Activated naive CD8-positive, alpha-beta T cell treated with anti-CD3 and anti-CD28 coated beads, Interleukin-2, amount 10 ng/mL, durations not matched to agents 7 days and 5 days (primary cell): ENCODE data around the gene FBXO42. TPM values are rescaled to one million over a fixed set of nuclear protein-coding genes. Genes with fewer than 3 reads are reported as not detected.

ENCODE experiments used
- ATAC-seq: fragments of 150-1000 bp; cut with Tn5 transposase; one replicate; pipeline ENCODE4 v1.10.0; 2021; ENCODE audit warnings: low read depth, moderate library complexity
- POLR2A ChIA-PET: fragments of 350-600 bp; sonication (Branson Sonifier 250); formaldehyde crosslinking; loops from one replicate; lab custom pipeline; 2021; ENCODE audit warnings: antibody characterized with exemption; lab: Charles Lee
- DNase-seq: peaks from one replicate; pipeline ENCODE4 v3.0.0; 2021
- H3K27ac Mint-ChIP-seq: one replicate; pipeline ENCODE4 v1.8.0; 2022; ENCODE audit warnings: mild to moderate bottlenecking, mixed read lengths
- H3K27me3 Mint-ChIP-seq: one replicate; pipeline ENCODE4 v1.8.0; 2022; ENCODE audit warnings: mild to moderate bottlenecking, moderate library complexity, mixed read lengths
- H3K36me3 Mint-ChIP-seq: one replicate; pipeline ENCODE4 v1.8.0; 2021; ENCODE audit warnings: mild to moderate bottlenecking, mixed read lengths
- H3K4me1 Mint-ChIP-seq: one replicate; pipeline ENCODE4 v1.8.0; 2021; ENCODE audit warnings: mixed read lengths
- H3K4me3 Mint-ChIP-seq: one replicate; pipeline ENCODE4 v1.8.0; 2022; ENCODE audit warnings: mild to moderate bottlenecking, moderate library complexity, mixed read lengths
- H3K9me3 Mint-ChIP-seq: one replicate; pipeline ENCODE4 v1.8.0; 2021; ENCODE audit warnings: mixed read lengths
- total RNA-seq, 2 experiments: library from RNA; stranded (reverse); gene quantifications; one replicate each; pipeline ENCODE4 v1.2.3, GENCODE V29; 2021

FBXO42 gene
- total RNA-seq, result 10 to 100 TPM; 22.3 to 25.1 TPM

DNA sequence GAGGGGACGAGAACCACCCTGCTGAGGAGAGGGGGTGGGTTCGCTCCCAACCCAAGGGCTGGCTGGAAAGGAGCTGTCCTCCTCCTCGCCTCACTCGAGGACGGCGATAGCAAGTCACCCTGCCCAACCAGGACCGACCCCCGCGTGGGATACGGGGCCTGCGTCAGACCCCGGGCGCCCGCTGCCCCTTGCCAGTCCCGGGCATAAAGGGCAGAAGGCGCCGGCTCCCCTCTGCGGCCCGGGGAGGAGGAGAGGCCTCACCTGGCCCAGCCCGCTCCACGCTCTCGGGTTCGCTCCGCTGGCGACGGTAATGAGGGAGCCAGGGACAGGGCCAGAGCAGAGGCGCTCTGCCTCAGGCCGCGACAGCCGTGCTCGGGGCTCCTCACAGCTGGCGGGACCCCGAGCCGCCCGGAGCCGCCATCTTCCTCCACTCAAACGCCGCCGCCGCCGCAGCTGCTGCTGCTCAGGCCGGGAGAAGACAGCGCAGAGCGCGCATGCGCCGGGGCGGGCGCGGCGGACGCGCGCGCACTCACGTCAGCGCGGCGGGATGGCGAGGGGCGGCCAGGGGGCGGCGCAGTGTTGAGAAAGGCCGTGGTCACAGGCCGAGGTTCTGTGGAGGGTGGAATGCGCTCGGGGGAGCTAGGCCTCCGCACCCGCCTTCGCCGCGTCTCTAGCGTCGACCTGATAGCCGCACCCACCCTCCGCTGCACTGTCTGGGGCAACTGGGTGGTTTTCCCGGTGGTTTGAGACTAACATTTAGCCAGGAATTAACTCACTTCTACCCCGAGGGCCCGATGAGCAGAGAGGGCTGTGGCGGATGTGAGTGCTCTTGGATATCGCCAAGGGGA lies at the start of gene FBXO42:
Gene FBXO42, minus strand, starts transcription at position 487 of the 848 bp plus-strand sequence. CDS start 37,062 bp downstream, outside the sequence.
- no peaks in the 10 kb centered on the region for H3K27me3 Mint-ChIP-seq
- DNase-seq (peak; percentile 98), ATAC-seq (peak; percentile 96)
- peaks cover 5% of the 10 kb centered on the region for H3K36me3 Mint-ChIP-seq
- H3K4me1 Mint-ChIP-seq, result peaks cover 26% of the 10 kb centered on the region
- peak within 1 kb of the TSS; percentile 94 for H3K27ac Mint-ChIP-seq
- peak within 1 kb of the TSS; percentile 98 for H3K4me3 Mint-ChIP-seq
- no peaks in the 10 kb centered on the region for H3K9me3 Mint-ChIP-seq
- POLR2A ChIA-PET, result interaction anchor here (0.6 to 2.6 kb wide), 12 partner anchors 10 to 553 kb away, joined by 3 to 27 read pairs (median 4); partner anchors contain the start of genes NECAP2 and SZRD1

DNA sequence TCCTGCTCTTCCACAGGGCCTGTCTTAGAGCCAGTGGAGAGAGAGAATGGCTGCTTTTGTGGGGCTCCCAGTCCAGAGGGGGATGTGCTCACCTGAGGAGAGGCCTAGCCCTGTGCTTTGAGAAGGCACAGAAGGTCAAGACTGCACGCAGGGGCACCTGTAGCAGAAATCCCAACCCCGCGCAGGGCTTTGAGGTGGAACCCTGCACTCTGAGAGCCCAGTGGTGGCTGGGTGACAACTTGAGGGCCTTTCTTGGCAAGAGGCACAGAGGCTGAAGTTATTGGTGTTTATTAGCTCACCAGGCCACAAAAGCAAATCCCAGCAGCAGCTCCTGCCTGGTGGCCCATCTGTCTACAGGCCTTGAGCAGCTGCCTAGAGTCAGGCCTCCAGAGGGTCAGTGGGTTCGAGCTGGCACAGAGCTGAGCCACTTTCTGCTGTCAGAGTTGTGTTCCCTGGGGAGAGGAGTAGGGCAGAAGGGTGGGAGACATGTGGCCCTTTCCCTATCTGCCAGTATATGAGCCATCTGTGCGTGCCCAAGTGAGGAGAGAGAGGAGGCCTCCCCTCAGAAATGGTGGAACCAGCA lies 46.2 kb upstream of the FBXO42 start:
- no peak for DNase-seq
- POLR2A ChIA-PET, result no interaction called here
- Mint-ChIP-seq H3K36me3 (peaks cover 13% of the 10 kb centered on the region), H3K27me3 (no peaks in the 10 kb centered on the region), H3K4me3 (no peak overlapping the region), H3K9me3 (no peaks in the 10 kb centered on the region), H3K4me1 (peaks cover 10% of the 10 kb centered on the region), H3K27ac (no peak overlapping the region)
- no peak for ATAC-seq

DNA sequence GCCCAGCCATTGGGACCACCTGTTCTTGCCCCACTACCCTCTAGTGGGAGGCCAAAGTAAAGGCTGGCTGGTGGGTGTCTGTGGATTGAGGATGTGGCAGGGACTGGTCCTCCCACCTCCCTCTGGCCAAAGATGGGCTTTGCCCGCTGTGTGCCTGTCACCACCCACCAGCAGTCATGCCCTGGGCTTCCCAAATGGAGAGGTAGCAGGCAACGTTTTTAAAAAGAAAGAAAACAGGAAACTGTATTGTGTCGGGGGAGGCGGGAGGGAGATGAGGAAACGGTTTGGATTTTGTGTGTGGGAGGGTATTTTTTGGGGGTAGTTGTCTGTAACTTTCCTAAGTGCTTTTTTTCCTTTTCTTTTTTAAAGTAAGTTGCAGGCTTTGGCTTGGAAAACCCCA lies 44.8 kb upstream of the FBXO42 start:
- no peak overlapping the region for H3K27ac Mint-ChIP-seq

DNA sequence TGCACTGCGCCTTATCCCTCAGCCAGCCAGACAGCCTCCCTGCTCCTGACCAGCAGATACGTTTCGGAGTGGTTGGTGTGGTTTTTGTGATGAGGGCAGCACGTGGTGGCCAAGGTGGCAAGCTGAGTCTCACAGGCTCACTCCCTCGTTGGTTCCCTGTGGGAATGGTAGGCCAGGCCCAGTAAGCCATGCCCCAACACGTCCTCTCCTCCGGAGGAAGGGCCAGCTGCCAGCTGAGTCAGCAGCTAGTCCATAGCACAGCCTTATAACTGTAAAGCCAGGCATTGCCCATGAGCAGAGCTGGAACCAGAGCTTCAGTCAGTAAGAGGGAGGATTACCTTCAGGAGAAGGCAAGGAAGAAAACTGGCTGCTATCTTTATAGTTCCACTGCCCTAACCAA lies 44.3 kb upstream of the FBXO42 start:
- Mint-ChIP-seq H3K4me1 (peaks cover 26% of the 10 kb centered on the region), H3K4me3 (no peak overlapping the region), H3K36me3 (peaks cover 14% of the 10 kb centered on the region), H3K27me3 (no peaks in the 10 kb centered on the region), H3K27ac (peak overlapping the region; percentile 30), H3K9me3 (no peaks in the 10 kb centered on the region)
- ATAC-seq (no peak), DNase-seq (no peak)
- POLR2A ChIA-PET, result no interaction called here

More for the DNA sequence above, 44.8 kb upstream of the FBXO42 start:
- POLR2A ChIA-PET, result no interaction called here
- H3K4me3 Mint-ChIP-seq, result no peak overlapping the region
- peaks cover 21% of the 10 kb centered on the region for H3K4me1 Mint-ChIP-seq
- no peaks in the 10 kb centered on the region for H3K9me3 Mint-ChIP-seq
- no peaks in the 10 kb centered on the region for H3K27me3 Mint-ChIP-seq
- H3K36me3 Mint-ChIP-seq, result peaks cover 14% of the 10 kb centered on the region
- no peak for DNase-seq
- ATAC-seq, result no peak

DNA sequence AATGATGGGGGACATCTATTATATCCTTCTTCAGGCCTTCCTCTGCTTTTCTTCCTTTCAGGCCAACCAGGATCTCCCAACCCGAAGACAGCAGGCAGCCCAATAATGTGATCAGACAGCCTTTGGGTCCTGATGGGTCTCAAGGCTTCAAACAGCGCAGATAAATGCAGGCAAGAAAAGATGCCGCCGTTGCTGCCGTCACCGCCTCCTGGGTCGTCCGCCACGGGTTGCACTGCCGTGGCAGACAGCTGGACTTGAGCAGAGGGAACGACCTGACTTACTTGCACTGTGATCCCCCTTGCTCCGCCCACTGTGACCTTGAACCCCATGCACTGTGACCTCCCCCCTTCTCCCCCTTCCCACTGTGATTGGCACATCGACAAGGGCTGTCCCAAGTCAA lies 42.7 kb upstream of the FBXO42 start:
- H3K27ac Mint-ChIP-seq, result no peak overlapping the region
- DNase-seq (no peak), ATAC-seq (no peak)
- no peak overlapping the region for H3K4me3 Mint-ChIP-seq
- no peaks in the 10 kb centered on the region for H3K9me3 Mint-ChIP-seq
- peaks cover 41% of the 10 kb centered on the region for H3K4me1 Mint-ChIP-seq
- peaks cover 18% of the 10 kb centered on the region for H3K36me3 Mint-ChIP-seq
- H3K27me3 Mint-ChIP-seq, result no peaks in the 10 kb centered on the region
- POLR2A ChIA-PET, result no interaction called here

DNA sequence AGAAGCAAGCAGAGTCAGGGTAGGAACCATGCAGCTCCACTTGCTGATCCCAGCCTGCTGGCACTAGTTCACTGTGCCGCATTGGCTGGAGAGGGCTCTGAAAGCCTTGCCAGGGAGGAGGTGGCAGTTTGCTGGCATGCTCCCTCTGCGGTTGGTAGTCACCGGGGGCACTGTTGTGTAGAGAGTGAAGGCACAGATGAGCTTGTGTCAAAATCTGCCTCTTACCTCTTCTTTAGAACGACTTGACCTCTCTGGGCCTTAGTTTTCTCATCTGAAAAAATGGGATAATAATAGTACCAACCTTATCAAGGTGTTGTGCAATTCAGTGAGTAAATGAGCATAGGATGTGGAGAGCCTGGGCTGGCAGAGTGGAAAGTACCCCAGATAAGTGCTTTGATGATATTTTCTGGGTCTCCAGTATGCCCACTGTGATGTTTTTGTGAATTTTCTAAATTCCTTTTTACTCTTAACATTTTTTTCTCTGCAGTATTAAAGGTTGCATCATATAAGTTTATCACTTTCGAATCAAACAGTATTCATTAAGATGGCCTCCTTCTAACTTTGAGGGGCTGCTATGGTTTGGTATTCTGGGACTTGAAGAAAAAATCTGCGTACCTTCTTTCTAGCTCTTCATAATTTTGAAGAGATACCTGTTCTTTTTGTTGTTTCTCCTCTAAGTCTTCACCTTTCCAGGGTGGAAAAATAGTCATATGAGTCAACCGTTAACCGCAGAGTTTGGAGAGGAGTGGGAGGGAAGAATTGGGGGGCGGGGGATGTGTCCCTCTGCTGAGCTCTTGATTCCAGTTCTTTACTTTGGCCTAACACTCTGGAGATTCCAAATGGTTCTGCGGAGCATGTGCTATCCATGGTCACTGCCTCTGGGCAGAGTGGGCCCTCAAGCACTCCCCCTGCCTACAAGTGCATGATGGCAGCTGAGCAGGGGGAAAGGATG lies 41.6 kb upstream of the FBXO42 start:
- DNase-seq (no peak), ATAC-seq (no peak)
- Mint-ChIP-seq H3K27me3 (no peaks in the 10 kb centered on the region), H3K36me3 (peaks cover 15% of the 10 kb centered on the region), H3K9me3 (no peaks in the 10 kb centered on the region), H3K27ac (peak overlapping the region; percentile 54), H3K4me1 (peaks cover 41% of the 10 kb centered on the region), H3K4me3 (no peak overlapping the region)
- POLR2A ChIA-PET, result interaction anchor here (1.3 to 1.4 kb wide), 2 partner anchors 26 to 27 kb away, joined by 3 read pairs; no protein-coding TSS in a partner anchor

DNA sequence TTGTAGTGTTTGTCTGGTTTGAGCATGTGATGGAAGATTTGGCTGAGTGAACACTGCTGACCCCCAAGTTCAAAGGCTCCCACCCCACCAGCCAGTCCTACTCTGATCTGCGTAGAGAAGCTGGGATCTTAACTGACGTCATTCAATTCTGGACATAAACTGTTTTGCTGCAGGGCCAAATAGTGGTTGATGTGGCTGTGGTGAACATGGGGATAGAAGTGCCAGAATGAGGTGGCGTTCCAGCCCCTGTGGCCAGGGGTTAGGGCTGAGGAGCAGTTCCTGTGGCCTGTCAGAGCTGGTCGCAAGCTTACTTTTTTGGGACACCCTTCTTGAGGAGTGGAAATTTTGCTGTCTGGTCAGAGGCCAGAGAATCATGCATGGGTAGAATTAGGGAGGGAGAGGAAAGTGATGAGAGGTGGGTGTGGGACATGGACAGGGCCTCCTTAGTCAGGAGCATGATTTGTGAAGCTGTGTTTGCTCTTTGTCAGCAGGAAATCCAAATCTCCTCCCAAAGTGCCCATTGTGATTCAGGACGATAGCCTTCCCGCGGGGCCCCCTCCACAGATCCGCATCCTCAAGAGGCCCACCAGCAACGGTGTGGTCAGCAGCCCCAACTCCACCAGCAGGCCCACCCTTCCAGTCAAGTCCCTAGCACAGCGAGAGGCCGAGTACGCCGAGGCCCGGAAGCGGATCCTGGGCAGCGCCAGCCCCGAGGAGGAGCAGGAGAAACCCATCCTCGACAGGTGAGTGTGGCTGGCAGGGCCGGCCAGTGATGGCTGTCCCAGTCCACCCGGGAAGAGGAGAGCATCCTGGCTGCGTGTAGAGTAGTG lies 40.7 kb upstream of the FBXO42 start:
- Mint-ChIP-seq H3K9me3 (no peaks in the 10 kb centered on the region), H3K27me3 (no peaks in the 10 kb centered on the region), H3K4me3 (no peak overlapping the region), H3K36me3 (peaks cover 13% of the 10 kb centered on the region), H3K27ac (peak overlapping the region; percentile 92), H3K4me1 (peaks cover 43% of the 10 kb centered on the region)
- DNase-seq (no peak), ATAC-seq (no peak)
- POLR2A ChIA-PET, result interaction anchor here (1.3 to 1.4 kb wide), 2 partner anchors 25 to 28 kb away, joined by 3 read pairs; no protein-coding TSS in a partner anchor

DNA sequence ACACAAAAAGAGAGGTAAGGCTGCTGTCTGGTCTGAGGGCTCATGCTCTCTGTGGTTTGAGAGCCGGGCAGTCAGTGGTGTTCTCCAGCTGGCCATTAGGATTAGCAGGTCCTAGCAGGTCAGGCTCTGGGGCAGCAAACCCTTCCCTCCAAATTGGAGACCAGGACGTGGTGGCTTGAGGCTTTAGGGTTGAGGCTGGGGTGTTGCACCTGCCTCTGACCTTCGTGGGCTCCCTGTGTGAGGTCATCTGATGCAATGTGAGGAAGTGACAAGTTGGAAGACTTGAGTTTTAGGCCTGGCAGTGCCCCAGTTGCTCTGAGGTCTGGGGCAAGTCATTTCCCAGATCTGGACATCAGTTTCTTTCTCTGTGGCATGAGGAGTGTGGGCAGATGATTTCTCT lies 39.1 kb upstream of the FBXO42 start:
- ATAC-seq, result peak; percentile 27
- H3K27ac Mint-ChIP-seq, result peak overlapping the region; percentile 92
- peaks cover 10% of the 10 kb centered on the region for H3K36me3 Mint-ChIP-seq
- POLR2A ChIA-PET, result interaction anchor here (0.5 to 1.4 kb wide), 3 partner anchors 29 to 531 kb away, joined by 3 to 7 read pairs (median 3); partner anchors contain the start of gene NECAP2
- H3K4me3 Mint-ChIP-seq, result peak overlapping the region; percentile 44
- no peaks in the 10 kb centered on the region for H3K27me3 Mint-ChIP-seq
- no peak for DNase-seq
- peaks cover 48% of the 10 kb centered on the region for H3K4me1 Mint-ChIP-seq
- no peaks in the 10 kb centered on the region for H3K9me3 Mint-ChIP-seq

DNA sequence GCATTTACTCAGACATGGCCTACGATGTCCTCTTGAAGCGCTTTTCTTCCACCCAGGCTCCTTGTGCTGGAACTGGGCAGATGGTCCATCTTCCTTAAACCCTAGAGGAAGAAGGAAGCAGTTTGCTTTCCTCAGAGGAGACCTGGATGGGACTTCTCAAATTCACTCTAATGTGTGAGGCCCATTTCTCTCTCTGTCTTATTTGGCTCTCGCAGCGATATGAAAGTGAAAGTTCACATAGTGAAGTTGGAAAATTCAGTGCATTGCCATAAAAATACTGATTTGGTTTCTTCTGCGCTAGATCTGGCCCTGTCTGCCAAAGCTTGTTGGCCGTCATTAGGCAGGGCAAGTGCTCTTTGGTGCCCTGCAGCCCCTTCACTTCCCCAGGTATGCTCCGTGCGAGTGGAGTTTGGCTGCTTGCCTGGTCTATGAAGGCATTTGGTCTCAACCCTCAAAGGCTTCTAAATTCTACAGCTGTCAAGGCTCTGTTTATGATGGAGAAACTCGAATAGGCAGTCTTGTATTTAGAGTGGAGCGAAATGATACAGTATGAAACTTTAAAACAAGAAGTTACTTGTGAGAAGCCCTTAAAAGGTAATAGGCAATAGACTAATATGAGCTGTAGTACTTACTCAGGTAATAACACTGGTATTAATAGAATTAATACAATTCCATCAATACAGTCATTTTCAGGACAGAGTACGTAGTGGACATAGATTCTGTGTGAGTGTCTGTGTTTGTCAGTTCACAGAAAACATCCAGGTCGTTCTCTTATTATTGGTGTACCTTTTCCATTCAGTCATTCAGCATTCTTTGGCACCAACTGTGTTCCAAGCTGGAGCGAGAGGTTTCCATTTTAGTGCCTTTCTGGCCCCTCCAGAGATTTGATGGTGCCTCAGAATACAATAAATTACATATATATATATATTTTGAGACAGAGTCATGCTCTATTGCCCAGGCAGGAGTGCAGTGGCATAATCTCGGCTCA lies 35.2 kb upstream of the FBXO42 start:
- peak; percentile 48 for ATAC-seq
- Mint-ChIP-seq H3K4me3 (peak overlapping the region; percentile 87), H3K27me3 (no peaks in the 10 kb centered on the region), H3K9me3 (no peaks in the 10 kb centered on the region), H3K4me1 (peaks cover 62% of the 10 kb centered on the region), H3K36me3 (peaks cover 12% of the 10 kb centered on the region), H3K27ac (peak overlapping the region; percentile 85)
- no peak for DNase-seq
- POLR2A ChIA-PET, result interaction anchor here (0.9 to 2.7 kb wide), 4 partner anchors 19 to 53 kb away, joined by 3 to 12 read pairs (median 6); partner anchors contain the start of genes NECAP2 and SZRD1

DNA sequence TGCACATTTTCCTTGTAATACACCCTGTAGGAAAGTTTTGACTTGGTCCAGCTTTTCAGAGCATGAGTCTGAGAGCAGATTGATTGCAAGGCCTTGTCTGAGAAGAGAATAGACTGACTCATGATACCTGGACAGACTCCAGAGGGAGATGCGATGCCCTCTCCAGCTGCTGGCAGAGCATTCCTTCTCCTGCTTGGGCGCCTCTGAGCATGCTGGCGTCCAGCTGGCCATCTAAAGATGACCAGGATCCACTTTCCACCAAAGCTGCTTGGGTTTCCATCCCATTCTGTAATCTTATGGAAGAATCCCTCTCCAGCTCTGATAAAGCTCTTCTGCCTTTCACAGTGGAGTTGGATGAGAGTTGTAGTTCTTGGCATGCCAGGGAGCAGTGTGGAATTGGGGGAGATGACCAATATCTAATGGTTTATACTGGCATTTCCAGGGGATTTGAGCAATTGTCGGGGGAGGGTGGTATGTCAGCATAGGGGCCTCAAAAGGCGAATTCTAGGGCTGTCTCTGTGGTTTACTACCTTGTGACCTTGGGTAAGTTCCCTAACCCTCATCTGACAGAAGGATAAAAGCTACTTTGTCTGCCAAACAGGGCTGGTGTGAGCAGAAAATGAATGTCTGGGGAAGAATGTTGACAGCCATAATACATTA lies 34.3 kb upstream of the FBXO42 start:
- ATAC-seq, result peak; percentile 44
- H3K4me3 Mint-ChIP-seq, result peak overlapping the region; percentile 87
- H3K9me3 Mint-ChIP-seq, result no peaks in the 10 kb centered on the region
- POLR2A ChIA-PET, result interaction anchor here (0.9 to 2.7 kb wide), 8 partner anchors 12 to 54 kb away, joined by 3 to 12 read pairs (median 4); partner anchors contain the start of genes FBXO42, NECAP2 and SZRD1
- peak overlapping the region; percentile 72 for H3K27ac Mint-ChIP-seq
- H3K36me3 Mint-ChIP-seq, result peaks cover 14% of the 10 kb centered on the region
- no peaks in the 10 kb centered on the region for H3K27me3 Mint-ChIP-seq
- no peak for DNase-seq
- peaks cover 55% of the 10 kb centered on the region for H3K4me1 Mint-ChIP-seq
